Ishikawa (cell line): ENCODE data around the gene SETBP1.

Experiments
- CEBPB ChIP-seq: IDR thresholded peaks from 2 replicates; pipeline ENCODE4 v1.6.1; 2012
- CREB1 ChIP-seq: IDR thresholded peaks from 2 replicates; pipeline ENCODE4 v1.6.1; 2012; ENCODE audit warnings: low read depth
- EGR1 ChIP-seq: IDR thresholded peaks from 2 replicates; pipeline ENCODE4 v1.6.1; 2012
- EP300 ChIP-seq: IDR thresholded peaks from 2 replicates; pipeline ENCODE4 v1.6.1; 2012; ENCODE audit warnings: borderline replicate concordance
- FOXM1 ChIP-seq: IDR thresholded peaks from 2 replicates; pipeline ENCODE4 v1.6.1; 2012; ENCODE audit warnings: low read depth, borderline replicate concordance
- NFIC ChIP-seq: IDR thresholded peaks from 2 replicates; pipeline ENCODE4 v1.6.1; 2012
- RAD21 ChIP-seq: IDR thresholded peaks from 2 replicates; pipeline ENCODE4 v1.6.1; 2012; ENCODE audit warnings: low read depth
- TAF1 ChIP-seq: IDR thresholded peaks from 2 replicates; pipeline ENCODE4 v1.6.1; 2012; ENCODE audit warnings: low read depth, mild to moderate bottlenecking
- TCF12 ChIP-seq: IDR thresholded peaks from 2 replicates; pipeline ENCODE4 v1.6.1; 2012; ENCODE audit warnings: low read depth
- TEAD4 ChIP-seq: IDR thresholded peaks from 2 replicates; pipeline ENCODE4 v1.6.1; 2012
- YY1 ChIP-seq: IDR thresholded peaks from 2 replicates; pipeline ENCODE4 v1.6.1; 2012; ENCODE audit warnings: low read depth
- ZBTB7A ChIP-seq: IDR thresholded peaks from 2 replicates; pipeline ENCODE4 v1.6.1; 2012; ENCODE audit warnings: low read depth
- TF ChIP-seq, protein P1 (sequence below): IDR thresholded peaks from 2 replicates; pipeline ENCODE4 v1.6.1; 2012
- TF ChIP-seq, protein P2 (sequence below): IDR thresholded peaks from 2 replicates; pipeline ENCODE4 v1.6.1; 2012
- TF ChIP-seq, protein P3 (sequence below): IDR thresholded peaks from 2 replicates; pipeline ENCODE4 v1.6.1; 2012; ENCODE audit warnings: low read depth, mild to moderate bottlenecking

SETBP1 gene

DNA sequence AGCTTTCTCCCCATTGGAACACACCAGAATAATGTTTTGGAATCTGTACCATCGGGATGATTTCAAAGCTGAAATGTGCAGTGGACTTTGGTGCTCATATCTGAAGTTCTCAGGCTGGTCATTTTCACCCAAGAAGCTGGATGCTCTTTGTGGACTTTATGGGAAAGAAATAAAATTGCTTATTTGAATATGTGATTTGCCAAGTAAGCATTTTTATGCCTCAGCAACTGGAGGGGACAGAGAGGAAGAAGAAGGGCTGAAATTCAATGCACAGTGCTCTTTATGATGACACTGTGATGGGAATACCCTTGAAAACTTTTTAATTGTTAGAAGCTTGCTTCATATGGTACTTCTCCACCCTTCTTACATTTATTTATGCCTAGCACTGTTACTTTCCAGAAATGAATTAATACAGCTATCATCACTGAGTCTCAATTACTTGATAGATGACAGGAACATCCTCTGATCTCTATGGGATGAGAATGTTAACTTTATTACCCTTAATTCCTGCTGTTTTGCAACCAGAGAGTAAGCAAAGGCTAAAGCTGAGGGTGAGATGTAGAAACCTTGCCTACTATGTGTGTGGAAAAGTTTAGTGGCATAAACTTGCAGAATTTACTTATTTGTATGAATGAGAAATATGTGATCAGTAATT is 23.6 kb downstream of the SETBP1 start:
- no peak for TF ChIP-seq EGR1
- TF ChIP-seq, protein P1, sequence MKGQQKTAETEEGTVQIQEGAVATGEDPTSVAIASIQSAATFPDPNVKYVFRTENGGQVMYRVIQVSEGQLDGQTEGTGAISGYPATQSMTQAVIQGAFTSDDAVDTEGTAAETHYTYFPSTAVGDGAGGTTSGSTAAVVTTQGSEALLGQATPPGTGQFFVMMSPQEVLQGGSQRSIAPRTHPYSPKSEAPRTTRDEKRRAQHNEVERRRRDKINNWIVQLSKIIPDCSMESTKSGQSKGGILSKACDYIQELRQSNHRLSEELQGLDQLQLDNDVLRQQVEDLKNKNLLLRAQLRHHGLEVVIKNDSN = no peak
- TF ChIP-seq, protein P2, sequence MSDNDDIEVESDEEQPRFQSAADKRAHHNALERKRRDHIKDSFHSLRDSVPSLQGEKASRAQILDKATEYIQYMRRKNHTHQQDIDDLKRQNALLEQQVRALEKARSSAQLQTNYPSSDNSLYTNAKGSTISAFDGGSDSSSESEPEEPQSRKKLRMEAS = no peak
- TF ChIP-seq YY1 = no peak
- no peak for TF ChIP-seq FOXM1
- TF ChIP-seq, protein P3, sequence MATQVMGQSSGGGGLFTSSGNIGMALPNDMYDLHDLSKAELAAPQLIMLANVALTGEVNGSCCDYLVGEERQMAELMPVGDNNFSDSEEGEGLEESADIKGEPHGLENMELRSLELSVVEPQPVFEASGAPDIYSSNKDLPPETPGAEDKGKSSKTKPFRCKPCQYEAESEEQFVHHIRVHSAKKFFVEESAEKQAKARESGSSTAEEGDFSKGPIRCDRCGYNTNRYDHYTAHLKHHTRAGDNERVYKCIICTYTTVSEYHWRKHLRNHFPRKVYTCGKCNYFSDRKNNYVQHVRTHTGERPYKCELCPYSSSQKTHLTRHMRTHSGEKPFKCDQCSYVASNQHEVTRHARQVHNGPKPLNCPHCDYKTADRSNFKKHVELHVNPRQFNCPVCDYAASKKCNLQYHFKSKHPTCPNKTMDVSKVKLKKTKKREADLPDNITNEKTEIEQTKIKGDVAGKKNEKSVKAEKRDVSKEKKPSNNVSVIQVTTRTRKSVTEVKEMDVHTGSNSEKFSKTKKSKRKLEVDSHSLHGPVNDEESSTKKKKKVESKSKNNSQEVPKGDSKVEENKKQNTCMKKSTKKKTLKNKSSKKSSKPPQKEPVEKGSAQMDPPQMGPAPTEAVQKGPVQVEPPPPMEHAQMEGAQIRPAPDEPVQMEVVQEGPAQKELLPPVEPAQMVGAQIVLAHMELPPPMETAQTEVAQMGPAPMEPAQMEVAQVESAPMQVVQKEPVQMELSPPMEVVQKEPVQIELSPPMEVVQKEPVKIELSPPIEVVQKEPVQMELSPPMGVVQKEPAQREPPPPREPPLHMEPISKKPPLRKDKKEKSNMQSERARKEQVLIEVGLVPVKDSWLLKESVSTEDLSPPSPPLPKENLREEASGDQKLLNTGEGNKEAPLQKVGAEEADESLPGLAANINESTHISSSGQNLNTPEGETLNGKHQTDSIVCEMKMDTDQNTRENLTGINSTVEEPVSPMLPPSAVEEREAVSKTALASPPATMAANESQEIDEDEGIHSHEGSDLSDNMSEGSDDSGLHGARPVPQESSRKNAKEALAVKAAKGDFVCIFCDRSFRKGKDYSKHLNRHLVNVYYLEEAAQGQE = no peak
- no peak for TF ChIP-seq CREB1
- TF ChIP-seq TAF1 = no peak
- no peak for TF ChIP-seq TCF12

GRCh38 chr18:44705075-44705675 is 24.5 kb downstream of the SETBP1 start:
- TF ChIP-seq RAD21 = no peak
- no peak for TF ChIP-seq TEAD4
- TF ChIP-seq, protein P2 = no peak
- no peak for TF ChIP-seq EP300
- TF ChIP-seq FOXM1 = no peak
- TF ChIP-seq YY1 = no peak
- no peak for TF ChIP-seq CREB1
- TF ChIP-seq TCF12 = no peak
- TF ChIP-seq, protein P3 = no peak
- no peak for TF ChIP-seq TAF1
- no peak for TF ChIP-seq NFIC

GRCh38 chr18:44708451-44709083 is 27.9 kb downstream of the SETBP1 start:
- TF ChIP-seq, protein P1 = no peak
- TF ChIP-seq NFIC = no peak
- no peak for TF ChIP-seq FOXM1
- no peak for TF ChIP-seq CEBPB
- no peak for TF ChIP-seq TAF1
- TF ChIP-seq, protein P2 = no peak
- no peak for TF ChIP-seq YY1
- TF ChIP-seq TCF12 = no peak
- no peak for TF ChIP-seq TEAD4

- no peak for TF ChIP-seq TCF12
- no peak for TF ChIP-seq CEBPB
- no peak for TF ChIP-seq TAF1
- TF ChIP-seq, protein P2 = no peak
- TF ChIP-seq, protein P3 = no peak
- no peak for TF ChIP-seq NFIC
- no peak for TF ChIP-seq EGR1
- TF ChIP-seq EP300 = no peak
- TF ChIP-seq, protein P1 = no peak
- no peak for TF ChIP-seq FOXM1
- no peak for TF ChIP-seq CREB1
- TF ChIP-seq ZBTB7A = no peak
- no peak for TF ChIP-seq YY1
- no peak for TF ChIP-seq RAD21
- no peak for TF ChIP-seq TEAD4
Measured at GRCh38 chr18:44709307-44710126, 28.8 kb downstream of the SETBP1 start.
